Measurements from ENCODE around the gene CAB39L.
A peak's percentile ranks its signal among the peaks of the same experiment; 100 is the strongest.
"Not testable (repeated sequence)": the region's sequence is repeated elsewhere in the genome, so short reads cannot be mapped to it uniquely, and the experiment has no call there.

Gene CAB39L

GRCh38 chr13:49343255-49343654, 100.6 kb downstream of the CAB39L start:
- no peak for DNase-seq

GRCh38 chr13:49342454-49342853, 101.4 kb downstream of the CAB39L start:
- no peak for DNase-seq

DNA sequence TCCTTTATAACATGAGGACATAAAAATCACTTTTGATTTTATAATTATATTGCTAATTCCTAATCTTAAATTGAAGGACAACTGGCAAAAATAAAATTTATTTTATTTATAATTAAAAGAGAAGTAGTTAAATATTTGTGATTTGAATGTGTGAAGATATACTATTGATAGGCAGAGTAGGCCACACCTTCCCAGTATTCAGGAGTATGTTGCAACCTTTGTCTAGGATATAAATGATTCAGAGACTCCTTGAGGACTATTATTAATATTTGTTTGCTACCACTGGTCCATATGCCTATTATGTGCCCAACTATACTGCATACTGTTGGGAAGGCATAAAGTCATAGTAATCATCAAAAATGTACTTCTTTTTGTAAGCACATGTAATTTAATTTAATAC, 101.9 kb downstream of the CAB39L start:
- DNase-seq, result no peak

- DNase-seq, result no peak
Measured at GRCh38 chr13:49341517-49341916, 102.3 kb downstream of the CAB39L start.

DNA sequence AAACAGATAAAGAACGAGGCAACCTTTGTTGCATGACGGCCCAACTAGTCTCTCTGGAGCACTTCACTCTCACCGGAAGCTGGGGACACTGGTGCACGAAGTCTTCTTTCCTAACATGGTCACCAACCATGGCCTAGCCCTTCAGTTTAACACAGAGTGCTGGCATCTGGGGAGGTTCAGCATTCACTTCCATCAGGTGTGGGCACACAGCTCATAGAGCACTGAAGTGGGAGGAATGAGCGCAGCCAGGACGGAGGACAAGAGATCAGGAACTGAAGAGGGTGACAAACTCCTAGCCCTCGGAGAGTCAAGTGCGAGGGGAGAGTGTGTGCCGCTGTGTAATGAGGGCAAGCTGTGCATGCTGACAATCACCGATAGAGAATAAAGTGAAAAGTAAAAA, 103.7 kb downstream of the CAB39L start:
- no peak for DNase-seq

- no peak for DNase-seq
Measured at GRCh38 chr13:49336655-49337054, 107.2 kb downstream of the CAB39L start.

GRCh38 chr13:49330546-49330864, 113.4 kb downstream of the CAB39L start:
- DNase-seq, result no peak

GRCh38 chr13:49329831-49330545, 113.9 kb downstream of the CAB39L start:
- DNase-seq, result no peak

GRCh38 chr13:49327145-49327544, 116.7 kb downstream of the CAB39L start:
- not testable (repeated sequence) for DNase-seq

GRCh38 chr13:49326222-49326917, 117.5 kb downstream of the CAB39L start:
- no peak for DNase-seq

GRCh38 chr13:49323344-49323743, 120.5 kb downstream of the CAB39L start:
- no peak for DNase-seq

GRCh38 chr13:49322702-49323101, 121.2 kb downstream of the CAB39L start:
- no peak for DNase-seq

GRCh38 chr13:49320975-49321374, 122.9 kb downstream of the CAB39L start:
- DNase-seq, result no peak

GRCh38 chr13:49319951-49320350, 123.9 kb downstream of the CAB39L start:
- DNase-seq, result peak in 1 of 2 donors; percentile 3

- DNase-seq, result peak; percentile 35 to 37
Measured at GRCh38 chr13:49319551-49319950, 124.3 kb downstream of the CAB39L start.

- DNase-seq, result no peak
Measured at GRCh38 chr13:49315756-49316482, 127.9 kb downstream of the CAB39L start.

DNA sequence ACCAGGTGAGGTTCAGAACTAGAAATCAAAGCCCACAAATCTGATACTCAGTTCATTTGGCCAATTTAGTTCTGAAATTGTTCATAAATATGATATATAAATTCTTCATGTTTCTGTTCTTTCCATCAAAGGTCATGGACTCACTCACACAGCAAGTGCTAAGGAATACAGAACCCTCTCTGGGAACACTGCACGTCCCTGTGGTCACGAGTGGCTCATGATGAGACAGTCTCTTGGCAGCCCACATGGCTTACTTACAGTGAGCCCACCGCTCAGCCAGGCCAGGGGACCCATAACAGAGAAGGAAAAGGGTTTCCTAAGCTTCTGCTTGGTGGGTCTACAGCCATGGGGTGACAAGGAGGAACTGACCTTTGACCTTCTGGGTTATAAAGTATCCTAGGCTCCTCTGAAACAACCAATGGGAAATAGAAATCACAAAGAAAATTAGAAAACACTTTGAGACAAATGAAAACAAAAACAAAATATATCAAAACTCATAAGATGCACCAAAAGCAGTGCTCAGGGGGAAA, 128.8 kb downstream of the CAB39L start:
- peak in 1 of 2 donors; percentile 20 for DNase-seq

- no peak for DNase-seq
Measured at GRCh38 chr13:49314344-49314882, 129.5 kb downstream of the CAB39L start.

GRCh38 chr13:49311816-49312215, 132.0 kb downstream of the CAB39L start:
- DNase-seq, result no peak

DNA sequence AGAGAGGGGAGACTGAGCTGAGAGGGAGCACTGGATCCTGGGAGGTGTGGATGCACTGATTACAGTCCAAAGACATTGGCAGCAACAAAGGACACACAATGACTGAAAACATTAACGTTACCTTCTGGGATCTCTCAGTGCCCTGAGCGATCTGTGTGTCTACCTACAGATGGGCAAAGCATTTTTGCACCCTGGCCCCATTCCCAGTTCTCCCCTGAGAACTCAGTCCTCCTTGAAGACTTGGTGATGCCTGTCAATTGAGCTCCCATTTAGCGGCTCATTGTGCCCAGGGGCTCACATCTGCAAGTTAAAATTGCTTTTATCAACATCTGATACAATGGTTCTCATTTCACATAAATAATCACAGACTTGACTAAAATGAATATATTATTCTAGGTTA, 133.6 kb downstream of the CAB39L start:
- DNase-seq, result no peak

- no peak for DNase-seq
Measured at GRCh38 chr13:49308921-49309408, 134.9 kb downstream of the CAB39L start.

- DNase-seq, result no peak
Measured at GRCh38 chr13:49308097-49308875, 135.6 kb downstream of the CAB39L start.

All from inflammatory macrophage (primary cell).